GM19238 (cell line): ENCODE measurements around the gene UBE4A.

Experiments
- DNase-seq: peaks from one replicate; pipeline ENCODE4 v3.0.0; 2011; ENCODE audit warnings: low spot score; ENCODE audit not compliant: insufficient read length

The UBE4A gene

GRCh38 chr11:118341815-118342489 lies 17.4 kb upstream of the UBE4A start:
- no peak for DNase-seq

- DNase-seq: no peak
These were observed 16.8 kb upstream of the UBE4A start, which contains the start of gene CD3D for GRCh38 chr11:118342503-118343161. Gene CD3D, minus strand, starts transcription at chr11:118342705. Its CDS starts 98 bp downstream, at chr11:118342607.

- no peak for DNase-seq
These were observed 16.2 kb upstream of the UBE4A start for GRCh38 chr11:118343248-118343647.

GRCh38 chr11:118343981-118344515 lies 15.4 kb upstream of the UBE4A start, which contains the start of gene CD3G:
Gene CD3G, plus strand, starts transcription at chr11:118344344. Its CDS starts 80 bp downstream, at chr11:118344424.
- no peak for DNase-seq

GRCh38 chr11:118349475-118349874 lies 9.9 kb upstream of the UBE4A start:
- DNase-seq: no peak

- DNase-seq: no peak
These were observed 6.2 kb upstream of the UBE4A start for GRCh38 chr11:118353084-118353710.

GRCh38 chr11:118358071-118358470 lies 1.3 kb upstream of the UBE4A start:
- no peak for DNase-seq

GRCh38 chr11:118364956-118365615 lies 5.7 kb downstream of the UBE4A start:
- no peak for DNase-seq

- DNase-seq: no peak
These were observed 6.9 kb downstream of the UBE4A start for GRCh38 chr11:118366287-118366686.

- DNase-seq: no peak
These were observed 11.4 kb downstream of the UBE4A start for GRCh38 chr11:118370774-118371173.

GRCh38 chr11:118373263-118373662 lies 13.9 kb downstream of the UBE4A start:
- no peak for DNase-seq

GRCh38 chr11:118373871-118374270 lies 14.5 kb downstream of the UBE4A start:
- no peak for DNase-seq

GRCh38 chr11:118374729-118375128 lies 15.3 kb downstream of the UBE4A start:
- DNase-seq: no peak

- DNase-seq: no peak
These were observed 16.6 kb downstream of the UBE4A start for GRCh38 chr11:118375978-118376377.

GRCh38 chr11:118379497-118379896 lies 20.1 kb downstream of the UBE4A start:
- no peak for DNase-seq

- DNase-seq: no peak
These were observed 21.2 kb downstream of the UBE4A start for GRCh38 chr11:118380571-118380970.

- DNase-seq: no peak
These were observed 23.6 kb downstream of the UBE4A start for GRCh38 chr11:118382954-118383353.

- no peak for DNase-seq
These were observed 24.3 kb downstream of the UBE4A start for GRCh38 chr11:118383657-118384056.

GRCh38 chr11:118396097-118396501 lies 36.7 kb downstream of the UBE4A start:
- DNase-seq: no peak

GRCh38 chr11:118397448-118397847 lies 38.0 kb downstream of the UBE4A start:
- DNase-seq: no peak

- no peak for DNase-seq
These were observed 39.6 kb downstream of the UBE4A start for GRCh38 chr11:118398791-118399559.
